Adrenal gland (tissue), 12 donors: ENCODE data around the gene PPT2. TPM values are rescaled to one million over a fixed set of nuclear protein-coding genes. Genes with fewer than 3 reads are reported as not detected.

Experiments used
- DNase-seq, 7 donors: peaks; one replicate each; pipeline ENCODE4 v3.0.0-alpha.2; 2019 to 2020
- H3K27ac ChIP-seq, 5 donors: fragments of 200-600 bp; sonication (generic) in 4 of 5; 1 replicate in 3 of 5; 2 replicates in 2 of 5; pipeline versions ENCODE4 v1.5.1 to v1.8.0; 2016 to 2020; ENCODE audit warnings: mild to moderate bottlenecking in 1 of 5
- H3K27me3 ChIP-seq: fragments of 200-600 bp; 2 replicates; pipeline ENCODE4 v1.8.0; 2021
- H3K36me3 ChIP-seq, 2 donors: fragments of 200-600 bp; replicated peaks in 1 of 2; 1 replicate in 1 of 2; 2 replicates in 1 of 2; pipeline versions ENCODE4 v1.5.1 to v1.8.0; 2018 to 2022
- H3K4me1 ChIP-seq, 2 donors: fragments of 200-600 bp; replicated peaks in 1 of 2; 1 replicate in 1 of 2; 2 replicates in 1 of 2; pipeline versions ENCODE4 v1.5.1 to v1.8.0; 2018 to 2021
- H3K4me3 ChIP-seq, 4 donors: fragments of 200-600 bp; sonication (generic) in 3 of 4; one replicate each; pipeline ENCODE4 v1.5.1; 2016 to 2018
- H3K9me3 ChIP-seq, 3 donors: fragments of 200-600 bp; sonication (generic) in 1 of 3; replicated peaks in 1 of 3; 1 replicate in 2 of 3; 2 replicates in 1 of 3; pipeline versions ENCODE4 v1.5.1 to v1.8.0; 2016 to 2021
- POLR2A ChIP-seq, 2 donors: fragments of 450-650 bp; IDR thresholded peaks; one replicate each; pipeline ENCODE4 v1.6.1; 2017; ENCODE audit warnings: antibody characterized with exemption in 2 of 2, mild to moderate bottlenecking in 2 of 2, moderate library complexity in 1 of 2
- WGBS, 4 donors: extraction: QIAGEN DNeasy Blood & Tissue Kit in 2 of 4; methylation state at CpG; one replicate each; pipeline versions ENCODE4 v1.1.5 to v1.1.7; 2013 to 2017; 5-methylcytosine and 5-hydroxymethylcytosine counted together
- intact Hi-C, 2 donors: fragments of 100-400 bp; cut with DNase I; formaldehyde crosslinking; loops; one replicate each; pipeline versions ENCODE4 v1.14.1 to v1.15.0; 2022 to 2023
- polyA plus RNA-seq, 3 donors: library from polyadenylated mRNA; stranded (reverse); fragments of 200-250 nt in 2 of 3; fragments of 350-450 nt in 1 of 3; fragmentation: Illumina TruSeq in 1 of 3; extraction: RNeasy Lipid Tissue Mini Kit (QIAGEN cat#74804) in 1 of 3; gene quantifications; one replicate each; pipeline ENCODE4 v1.2.3, GENCODE V29; 2013 to 2014
- total RNA-seq, 9 donors: library from RNA; depleted of rRNA in 4 of 9; stranded (reverse); fragments of >200 nt in 4 of 9; fragments of 120-200 nt in 1 of 9; fragmentation: NEBNext Ultra II Directional in 1 of 9; extraction: Animal tissue kit (Norgen Biotek cat#: 25700) in 1 of 9; gene quantifications; one replicate each; pipeline versions ENCODE4 v1.1.0 to v1.2.4, GENCODE V29; 2013 to 2023
- TF ChIP-seq, protein P1 (sequence below), 6 experiments: fragments of 450-650 bp in 4 of 6; fragments of 200-600 bp in 2 of 6; sonication (generic) in 1 of 6; IDR thresholded peaks; 1 replicate in 5 of 6; 2 replicates in 1 of 6; pipeline versions ENCODE4 v1.5.1 to v1.8.0; 2016 to 2021; ENCODE audit warnings: antibody characterized with exemption in 6 of 6, mild to moderate bottlenecking in 2 of 6, moderate library complexity in 1 of 6
- donor health status: healthy with polysubstance abuse.
- donor health status: Bipolar disorder and iron deficiency.
- donor health status: DM: yes; HTN: yes; CAD: no.
- donor health status: DM: no; HTN: no; CAD: no.
- donor health status: DM: no; HTN: no; CAD: no.
- donor health status: DM: yes; HTN: yes; CAD: no.

The PPT2 gene
- total and polyA plus RNA-seq, 12 donors: 10.4 to 33.6 (median 23.1) TPM

DNA sequence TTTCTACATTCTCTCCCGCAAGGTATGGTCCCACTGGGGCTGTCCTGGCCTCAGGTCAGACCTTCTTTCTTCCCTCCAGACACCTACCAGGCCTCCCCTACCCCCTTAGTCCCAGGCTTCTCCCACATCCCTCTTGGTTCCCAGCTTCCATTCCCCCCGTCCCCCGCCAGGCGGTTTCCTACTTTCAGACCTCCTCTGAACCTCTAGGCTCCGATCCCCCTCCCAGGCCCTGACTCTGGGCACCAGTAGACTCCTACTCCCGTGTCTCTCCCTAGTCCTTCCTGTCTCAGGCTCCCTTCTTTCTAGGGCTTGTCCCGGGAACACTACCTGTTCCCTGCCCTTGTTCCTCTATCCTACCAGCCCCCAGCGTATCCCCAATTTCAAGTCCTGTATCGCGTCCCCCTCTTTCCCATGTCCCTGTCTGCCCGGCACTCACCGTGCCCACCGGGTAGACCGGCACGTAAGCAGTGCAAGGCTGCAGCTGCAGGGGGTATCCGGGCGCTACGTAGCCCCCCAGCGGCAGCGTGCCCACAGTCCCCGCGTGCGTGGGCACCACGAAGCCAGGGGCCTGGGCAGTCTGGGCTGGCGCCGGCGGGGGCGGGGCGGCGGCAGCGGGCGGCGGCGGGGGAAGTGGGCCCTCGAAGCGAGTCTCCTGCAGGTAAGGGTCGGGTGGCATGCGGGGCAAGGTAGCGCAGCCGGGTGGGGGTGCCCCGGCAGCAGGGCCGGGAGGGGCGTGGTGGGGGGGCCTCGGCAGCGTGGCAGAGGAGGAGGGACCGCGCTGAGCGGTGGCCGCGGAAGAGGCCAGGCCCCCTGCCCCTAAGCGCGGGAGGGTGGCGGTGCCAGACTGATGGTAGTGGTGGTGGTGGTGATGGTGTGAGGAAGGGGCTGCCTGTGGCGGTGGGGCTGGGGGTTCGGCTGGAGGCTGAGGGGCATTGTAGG lies 3.7 kb upstream of the PPT2 start:
- no peak for DNase-seq
- intact Hi-C loops: no loop called here

DNA sequence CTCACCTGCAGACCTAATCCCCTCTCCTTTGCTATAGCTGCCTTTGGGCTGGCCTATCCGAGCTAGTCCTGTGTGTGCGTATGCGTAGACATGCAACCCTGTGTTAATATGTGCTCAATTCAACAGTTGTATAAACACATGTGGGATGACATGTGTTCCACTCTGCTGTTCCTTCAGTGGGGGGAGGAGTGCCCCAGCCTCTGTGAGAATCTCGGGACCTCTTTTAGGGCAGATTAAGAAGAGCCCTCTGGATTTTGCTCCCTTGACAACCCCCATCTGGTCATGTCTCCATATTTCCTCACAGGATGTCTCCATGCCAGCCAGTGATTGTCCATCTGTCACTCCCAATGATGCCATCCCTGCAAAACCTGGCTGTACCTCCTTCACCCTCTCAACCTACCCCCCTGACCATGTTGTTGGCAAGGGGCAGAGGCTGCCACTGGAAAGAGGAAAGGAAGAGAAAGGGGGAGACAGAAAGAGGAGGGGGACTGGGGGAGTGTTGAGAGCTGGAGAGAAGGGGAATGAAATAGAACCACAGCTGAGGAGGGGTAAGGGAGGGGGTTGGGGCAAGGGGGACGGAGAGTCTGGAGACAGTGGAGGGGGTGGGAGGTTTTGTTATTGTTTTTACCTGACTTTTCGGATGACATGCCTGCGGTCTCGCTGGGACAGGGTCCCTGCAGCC lies 2.6 kb upstream of the PPT2 start:
- peak overlapping the region in 2 of 5 donors; percentile 30 to 54 for H3K27ac ChIP-seq
- DNase-seq: no peak
- peaks cover 14 to 20% of the 10 kb centered on the region in 2 donors for H3K4me1 ChIP-seq
- no peaks in the 10 kb centered on the region for H3K27me3 ChIP-seq
- TF ChIP-seq POLR2A (IDR thresholded peaks at IDR 0.05): no peak
- TF ChIP-seq, protein P1, sequence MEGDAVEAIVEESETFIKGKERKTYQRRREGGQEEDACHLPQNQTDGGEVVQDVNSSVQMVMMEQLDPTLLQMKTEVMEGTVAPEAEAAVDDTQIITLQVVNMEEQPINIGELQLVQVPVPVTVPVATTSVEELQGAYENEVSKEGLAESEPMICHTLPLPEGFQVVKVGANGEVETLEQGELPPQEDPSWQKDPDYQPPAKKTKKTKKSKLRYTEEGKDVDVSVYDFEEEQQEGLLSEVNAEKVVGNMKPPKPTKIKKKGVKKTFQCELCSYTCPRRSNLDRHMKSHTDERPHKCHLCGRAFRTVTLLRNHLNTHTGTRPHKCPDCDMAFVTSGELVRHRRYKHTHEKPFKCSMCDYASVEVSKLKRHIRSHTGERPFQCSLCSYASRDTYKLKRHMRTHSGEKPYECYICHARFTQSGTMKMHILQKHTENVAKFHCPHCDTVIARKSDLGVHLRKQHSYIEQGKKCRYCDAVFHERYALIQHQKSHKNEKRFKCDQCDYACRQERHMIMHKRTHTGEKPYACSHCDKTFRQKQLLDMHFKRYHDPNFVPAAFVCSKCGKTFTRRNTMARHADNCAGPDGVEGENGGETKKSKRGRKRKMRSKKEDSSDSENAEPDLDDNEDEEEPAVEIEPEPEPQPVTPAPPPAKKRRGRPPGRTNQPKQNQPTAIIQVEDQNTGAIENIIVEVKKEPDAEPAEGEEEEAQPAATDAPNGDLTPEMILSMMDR (IDR thresholded peaks at IDR 0.05): no peak
- 43 to 62% (median 50%) methylated on average over 5 to 8 of the region's 8 CpGs for WGBS, 4 donors
- no peaks in the 10 kb centered on the region for H3K9me3 ChIP-seq
- peak overlapping the region in 1 of 4 donors; percentile 51 for H3K4me3 ChIP-seq
- intact Hi-C loops: no loop called here
- H3K36me3 ChIP-seq: peaks cover 0 to 5% of the 10 kb centered on the region in 2 donors

More for the DNA sequence above, 3.7 kb upstream of the PPT2 start:
- H3K9me3 ChIP-seq: no peaks in the 10 kb centered on the region
- peaks cover 14 to 19% of the 10 kb centered on the region in 2 donors for H3K4me1 ChIP-seq
- no peaks in the 10 kb centered on the region for H3K36me3 ChIP-seq
- H3K27ac ChIP-seq: no peak overlapping the region
- WGBS, 4 donors: 55 to 76% (median 64%) methylated on average over 30 to 55 of the region's 55 CpGs
- H3K27me3 ChIP-seq: no peaks in the 10 kb centered on the region
- TF ChIP-seq, protein P1 (IDR thresholded peaks at IDR 0.05): no peak
- no peak for TF ChIP-seq POLR2A (IDR thresholded peaks at IDR 0.05)
- no peak overlapping the region for H3K4me3 ChIP-seq

DNA sequence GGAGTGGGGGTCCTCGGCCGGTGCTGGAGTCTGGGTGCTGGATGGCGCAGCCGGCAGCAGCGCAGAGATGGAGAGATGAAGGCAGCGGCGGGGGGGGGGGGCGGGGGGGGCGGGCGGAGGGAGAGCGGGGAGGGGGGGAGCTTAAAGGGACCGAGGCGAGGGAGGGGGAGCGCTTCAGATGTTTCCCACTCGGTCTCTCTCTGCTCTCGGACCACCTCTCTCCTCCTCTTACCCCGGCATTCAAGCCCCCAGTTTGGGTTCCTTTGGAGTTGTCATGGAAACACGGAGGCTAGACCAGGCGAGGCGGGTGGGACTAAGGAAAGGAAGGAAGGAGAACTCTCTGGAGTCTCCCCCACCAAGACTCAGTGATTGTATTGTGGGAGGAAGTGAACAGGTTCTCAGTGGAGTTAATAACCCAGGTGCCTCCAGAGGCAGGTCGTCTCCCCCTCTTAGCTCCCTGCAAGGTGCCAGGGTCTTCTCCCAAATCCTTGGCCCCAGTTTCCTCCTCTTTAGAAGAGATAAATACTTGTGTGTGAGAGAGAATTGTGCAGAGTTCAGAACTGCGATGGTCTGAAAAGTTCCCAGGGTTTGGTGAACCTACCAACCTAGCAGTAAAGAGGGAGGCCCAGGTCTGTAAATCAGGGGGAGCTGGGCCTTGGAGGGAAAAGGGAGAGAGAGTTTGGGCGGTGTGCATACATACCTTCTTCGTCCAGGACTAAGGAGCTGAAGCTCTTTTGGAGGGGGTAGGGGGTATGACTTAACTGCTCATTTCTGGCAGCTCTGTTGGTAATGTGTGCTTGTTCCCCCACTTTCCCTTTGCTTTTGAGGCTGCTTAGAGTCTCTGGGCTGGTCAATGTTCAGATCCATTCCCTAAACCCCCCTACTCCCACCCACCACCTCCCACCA lies 1.8 kb upstream of the PPT2 start, which contains the start of gene PRRT1:
TSS of gene PRRT1 (minus strand) at position 77 of the 906 bp plus-strand sequence. CDS start 112 bp downstream, outside the sequence.
- H3K4me3 ChIP-seq: peak within 1 kb of the TSS in 2 of 4 donors; percentile 66 to 89
- no peaks in the 10 kb centered on the region for H3K9me3 ChIP-seq
- H3K36me3 ChIP-seq: peaks cover 0 to 12% of the 10 kb centered on the region in 2 donors
- H3K27ac ChIP-seq: peak within 1 kb of the TSS in 4 of 5 donors; percentile 78 to 94 (median 87)
- H3K4me1 ChIP-seq: peaks cover 14 to 20% of the 10 kb centered on the region in 2 donors
- no peaks in the 10 kb centered on the region for H3K27me3 ChIP-seq
- WGBS, 4 donors: 27 to 39% (median 31%) methylated on average over 12 to 18 of the region's 24 CpGs
- TF ChIP-seq, protein P1 (IDR thresholded peaks at IDR 0.05): no peak
- TF ChIP-seq POLR2A (IDR thresholded peaks at IDR 0.05): no peak
- no peak for DNase-seq
- intact Hi-C loops: no loop called here
